NB4 (cell line): Measurements from ENCODE around the gene SPTAN1.

ENCODE experiments used
- CTCF ChIP-seq: IDR thresholded peaks from one replicate; pipeline ENCODE4 v1.5.1; 2012; ENCODE audit warnings: low read depth, low read length
- MAX ChIP-seq: IDR thresholded peaks from 2 replicates; pipeline ENCODE4 v1.6.1; 2011; ENCODE audit warnings: low read depth, low read length
- MYC ChIP-seq: IDR thresholded peaks from 2 replicates; pipeline ENCODE4 v1.6.1; 2011; ENCODE audit warnings: low read depth, low read length

GRCh38 chr9:128587453-128587852, 35.1 kb downstream of the SPTAN1 start:
- no peak for TF ChIP-seq CTCF
- no peak for TF ChIP-seq MAX
- TF ChIP-seq MYC: no peak
